H9 (cell line): ENCODE measurements around the gene MYOD1. TPM values are rescaled to one million over a fixed set of nuclear protein-coding genes. Genes with fewer than 3 reads are reported as not detected.

Source experiments
- DNase-seq: peaks from one replicate; pipeline ENCODE4 v3.0.0-alpha.2; 2017
- H2AFZ ChIP-seq: one replicate; pipeline ENCODE4 v1.6.1; 2013; ENCODE audit warnings: mild to moderate bottlenecking, low read length, control low read depth, moderate library complexity
- H2AK5ac ChIP-seq: 2 replicates; pipeline ENCODE4 v1.6.1; 2013; ENCODE audit warnings: low read length, control low read depth, mixed read lengths; ENCODE audit not compliant: insufficient read length
- H2BK120ac ChIP-seq: one replicate; pipeline ENCODE4 v1.6.1; 2013; ENCODE audit warnings: low read depth, mild to moderate bottlenecking, low read length, control low read depth, inconsistent platforms; ENCODE audit not compliant: poor library complexity, severe bottlenecking
- H2BK12ac ChIP-seq: 2 replicates; pipeline ENCODE4 v1.6.1; 2013; ENCODE audit warnings: low read length, control low read depth, mixed read lengths, low read depth; ENCODE audit not compliant: insufficient read length
- H2BK15ac ChIP-seq: 2 replicates; pipeline ENCODE4 v1.6.1; 2013; ENCODE audit warnings: low read depth, low read length, control low read depth
- H2BK20ac ChIP-seq: one replicate; pipeline ENCODE4 v1.6.1; 2013; ENCODE audit warnings: low read depth, mild to moderate bottlenecking, low read length, control low read depth, inconsistent platforms; ENCODE audit not compliant: poor library complexity, severe bottlenecking
- H2BK5ac ChIP-seq: 2 replicates; pipeline ENCODE4 v1.6.1; 2013; ENCODE audit warnings: low read length, control low read depth, mixed read lengths; ENCODE audit not compliant: insufficient read length
- H3K14ac ChIP-seq: 2 replicates; pipeline ENCODE4 v1.6.1; 2013; ENCODE audit warnings: low read length, control low read depth; ENCODE audit not compliant: insufficient read depth
- H3K18ac ChIP-seq: 2 replicates; pipeline ENCODE4 v1.6.1; 2013; ENCODE audit warnings: low read depth, mild to moderate bottlenecking, mixed read lengths, low read length, control low read depth; ENCODE audit not compliant: insufficient read length
- H3K23ac ChIP-seq: 2 replicates; pipeline ENCODE4 v1.6.1; 2013; ENCODE audit warnings: low read length, control low read depth, mixed read lengths, low read depth; ENCODE audit not compliant: insufficient read length
- H3K23me2 ChIP-seq: 2 replicates; pipeline ENCODE4 v1.6.1; 2013; ENCODE audit warnings: low read depth, mild to moderate bottlenecking, mixed read lengths, low read length, control low read depth; ENCODE audit not compliant: insufficient read length, poor library complexity, severe bottlenecking
- H3K27ac ChIP-seq: 2 replicates; pipeline ENCODE4 v1.5.1; 2013; ENCODE audit warnings: low read length, control low read depth, mixed read lengths, low read depth; ENCODE audit not compliant: insufficient read length
- H3K27me3 ChIP-seq: 2 replicates; pipeline ENCODE4 v1.6.1; 2013; ENCODE audit warnings: low read length, control low read depth, inconsistent platforms; ENCODE audit not compliant: insufficient read depth
- H3K4ac ChIP-seq: 2 replicates; pipeline ENCODE4 v1.6.1; 2013; ENCODE audit warnings: low read depth, mild to moderate bottlenecking, control low read depth, inconsistent platforms, low read length, moderate library complexity
- H3K4me1 ChIP-seq: 2 replicates; pipeline ENCODE4 v1.6.1; 2013; ENCODE audit warnings: low read length, control low read depth, inconsistent platforms; ENCODE audit not compliant: insufficient read depth
- H3K4me2 ChIP-seq: 2 replicates; pipeline ENCODE4 v1.6.1; 2013; ENCODE audit warnings: low read length, control low read depth, mixed read lengths; ENCODE audit not compliant: insufficient read length, insufficient read depth
- H3K56ac ChIP-seq: 2 replicates; pipeline ENCODE4 v1.6.1; 2013; ENCODE audit warnings: low read depth, mild to moderate bottlenecking, mixed read lengths, low read length, control low read depth; ENCODE audit not compliant: insufficient read length
- H3K79me1 ChIP-seq: 2 replicates; pipeline ENCODE4 v1.6.1; 2013; ENCODE audit warnings: low read depth, mild to moderate bottlenecking, moderate library complexity, low read length, control low read depth, inconsistent platforms; ENCODE audit not compliant: insufficient read depth, poor library complexity, severe bottlenecking
- H3K79me2 ChIP-seq: 2 replicates; pipeline ENCODE4 v1.6.1; 2013; ENCODE audit warnings: low read length, control low read depth, inconsistent platforms; ENCODE audit not compliant: insufficient read depth
- H3K9ac ChIP-seq: 2 replicates; pipeline ENCODE4 v1.6.1; 2013; ENCODE audit warnings: low read length, control low read depth, mixed read lengths; ENCODE audit not compliant: insufficient read length; ENCODE audit errors: extremely low read depth
- H3K9me3 ChIP-seq: one replicate; pipeline ENCODE4 v1.6.1; 2013; ENCODE audit warnings: low read depth, low read length, inconsistent platforms; ENCODE audit not compliant: control insufficient read depth
- H3T11ph ChIP-seq: one replicate; pipeline ENCODE4 v1.6.1; 2013; ENCODE audit warnings: mild to moderate bottlenecking, low read length, control low read depth, inconsistent platforms
- H4K20me1 ChIP-seq: one replicate; pipeline ENCODE4 v1.6.1; 2013; ENCODE audit not compliant: control insufficient read depth, insufficient read length, insufficient read depth
- H4K5ac ChIP-seq: 2 replicates; pipeline ENCODE4 v1.6.1; 2013; ENCODE audit warnings: low read depth, mild to moderate bottlenecking, mixed read lengths, low read length, control low read depth; ENCODE audit not compliant: insufficient read length
- H4K8ac ChIP-seq: replicated peaks from 2 replicates; pipeline ENCODE4 v1.6.1; 2013; ENCODE audit warnings: low read length, control low read depth, mixed read lengths, low read depth; ENCODE audit not compliant: insufficient read length
- H4K91ac ChIP-seq: 2 replicates; pipeline ENCODE4 v1.6.1; 2013; ENCODE audit warnings: low read depth, mild to moderate bottlenecking, moderate library complexity, mixed read lengths, low read length, control low read depth; ENCODE audit not compliant: insufficient read length
- H3K27ac Mint-ChIP-seq, 3 experiments: 2 replicates in 2 of 3; 3 replicates in 1 of 3; pipeline ENCODE4 v1.8.0; 2020 to 2021; ENCODE audit warnings: mixed read lengths in 3 of 3, mild to moderate bottlenecking in 1 of 3, moderate library complexity in 1 of 3
- H3K27me3 Mint-ChIP-seq: 2 replicates; pipeline ENCODE4 v1.8.0; 2021; ENCODE audit warnings: low read depth, mild to moderate bottlenecking, moderate library complexity, mixed read lengths
- H3K36me3 Mint-ChIP-seq, 3 experiments: 2 replicates in 2 of 3; 3 replicates in 1 of 3; pipeline ENCODE4 v1.8.0; 2020 to 2021; ENCODE audit warnings: low read depth in 3 of 3, mixed read lengths in 3 of 3; ENCODE audit not compliant: insufficient read depth in 1 of 3
- H3K4me1 Mint-ChIP-seq, 2 experiments: 2 replicates each; pipeline ENCODE4 v1.8.0; 2020; ENCODE audit warnings: mixed read lengths in 2 of 2
- H3K4me3 Mint-ChIP-seq, 2 experiments: 2 replicates in 1 of 2; 3 replicates in 1 of 2; pipeline ENCODE4 v1.8.0; 2020 to 2021; ENCODE audit warnings: mild to moderate bottlenecking in 2 of 2, mixed read lengths in 2 of 2, moderate library complexity in 1 of 2
- H3K9me3 Mint-ChIP-seq, 2 experiments: 2 replicates in 1 of 2; 3 replicates in 1 of 2; pipeline ENCODE4 v1.8.0; 2020; ENCODE audit warnings: mild to moderate bottlenecking in 2 of 2, mixed read lengths in 2 of 2, moderate library complexity in 1 of 2
- WGBS: extraction: QIAGEN DNeasy Blood & Tissue Kit; methylation state at CpG from one replicate; pipeline ENCODE4 v1.1.7; 2013; ENCODE audit warnings: missing lambda C conversion rate, low lambda C conversion rate, mixed read lengths; ENCODE audit not compliant: insufficient read length; ENCODE audit errors: extremely low coverage; 5-methylcytosine and 5-hydroxymethylcytosine counted together
- total RNA-seq: library from RNA; stranded (reverse); gene quantifications from 2 replicates; pipeline ENCODE4 v1.2.1, GENCODE V29; 2021
- TF ChIP-seq, protein P1 (sequence below): fragments of 200-600 bp; sonication (generic); conservative IDR thresholded peaks from 3 replicates; pipeline ENCODE4 v1.8.0; 2021; ENCODE audit warnings: antibody characterized with exemption, mild to moderate bottlenecking

The MYOD1 gene
- total RNA-seq, 1 experiment from 2014 or later, result not detected

DNA sequence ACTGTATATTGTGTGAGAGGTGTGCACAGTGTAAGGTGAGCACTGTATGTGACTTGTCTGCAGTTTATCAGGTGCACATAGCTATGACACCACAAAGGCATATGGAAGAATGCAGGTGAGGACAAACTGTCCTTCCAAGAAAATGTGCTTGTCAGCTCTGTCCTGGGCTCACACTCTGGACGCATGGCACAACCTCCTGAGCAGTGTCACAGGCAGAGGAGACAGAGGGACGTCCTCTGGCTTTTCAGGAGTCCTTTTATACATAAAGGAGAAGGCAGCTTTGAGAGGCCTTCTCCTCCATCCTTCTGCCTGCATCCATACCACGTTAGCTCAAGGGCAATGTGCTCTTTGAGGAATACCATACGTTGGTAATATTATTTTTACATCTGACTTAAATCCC, 7.5 kb upstream of the MYOD1 start:
- Histone ChIP-seq H3K27me3 (peaks cover 18% of the 10 kb centered on the region; the same call in 1 of the 2 replicates), H2AFZ (no peak overlapping the region), H3T11ph (no peak overlapping the region), H4K5ac (no peak overlapping the region), H3K9me3 (no peaks in the 10 kb centered on the region), H2BK12ac (no peak overlapping the region), H3K9ac (no peak overlapping the region), H3K79me1 (no peaks in the 10 kb centered on the region), H2BK120ac (no peak overlapping the region), H3K56ac (no peak overlapping the region), H3K18ac (no peak overlapping the region), H4K8ac (no peak overlapping the region), H2BK15ac (no peak overlapping the region), H3K79me2 (no peaks in the 10 kb centered on the region), H4K91ac (no peak overlapping the region), H2AK5ac (no peak overlapping the region), H3K4me2 (no peak overlapping the region), H3K23ac (no peak overlapping the region), H3K27ac (no peak overlapping the region), H2BK5ac (no peak overlapping the region), H3K4me1 (no peaks in the 10 kb centered on the region), H3K4ac (no peak overlapping the region), H4K20me1 (no peaks in the 10 kb centered on the region), H3K23me2 (no peaks in the 10 kb centered on the region), H2BK20ac (no peak overlapping the region), H3K14ac (no peak overlapping the region)
- Mint-ChIP-seq H3K27ac (no peak overlapping the region; a peak in 1 of 7 replicates), H3K4me1 (peaks cover 4% of the 10 kb centered on the region in 2 experiments), H3K4me3 (no peak overlapping the region), H3K36me3 (no peaks in the 10 kb centered on the region), H3K9me3 (no peaks in the 10 kb centered on the region), H3K27me3 (peaks cover 12% of the 10 kb centered on the region)
- WGBS, result no CpG with 5 or more reads among the region's 4 CpGs
- DNase-seq, result no peak
- TF ChIP-seq, protein P1, sequence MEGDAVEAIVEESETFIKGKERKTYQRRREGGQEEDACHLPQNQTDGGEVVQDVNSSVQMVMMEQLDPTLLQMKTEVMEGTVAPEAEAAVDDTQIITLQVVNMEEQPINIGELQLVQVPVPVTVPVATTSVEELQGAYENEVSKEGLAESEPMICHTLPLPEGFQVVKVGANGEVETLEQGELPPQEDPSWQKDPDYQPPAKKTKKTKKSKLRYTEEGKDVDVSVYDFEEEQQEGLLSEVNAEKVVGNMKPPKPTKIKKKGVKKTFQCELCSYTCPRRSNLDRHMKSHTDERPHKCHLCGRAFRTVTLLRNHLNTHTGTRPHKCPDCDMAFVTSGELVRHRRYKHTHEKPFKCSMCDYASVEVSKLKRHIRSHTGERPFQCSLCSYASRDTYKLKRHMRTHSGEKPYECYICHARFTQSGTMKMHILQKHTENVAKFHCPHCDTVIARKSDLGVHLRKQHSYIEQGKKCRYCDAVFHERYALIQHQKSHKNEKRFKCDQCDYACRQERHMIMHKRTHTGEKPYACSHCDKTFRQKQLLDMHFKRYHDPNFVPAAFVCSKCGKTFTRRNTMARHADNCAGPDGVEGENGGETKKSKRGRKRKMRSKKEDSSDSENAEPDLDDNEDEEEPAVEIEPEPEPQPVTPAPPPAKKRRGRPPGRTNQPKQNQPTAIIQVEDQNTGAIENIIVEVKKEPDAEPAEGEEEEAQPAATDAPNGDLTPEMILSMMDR, result no peak
